Keratinocyte (primary cell): ENCODE data around the gene ASCC3. TPM values are rescaled to one million over a fixed set of nuclear protein-coding genes. Genes with fewer than 3 reads are reported as not detected.

Experiments used
- DNase-seq: peaks from one replicate; pipeline ENCODE4 v3.0.0-alpha.2; 2011; ENCODE audit warnings: low read depth, missing footprints, low spot score
- FAIRE-seq: peaks from 2 replicates; lab custom pipeline; 2011; peaks lifted over from hg19 to GRCh38; lab: Jason Lieb, UNC
- H2AFZ ChIP-seq: 2 replicates; pipeline ENCODE4 v1.6.0; 2012; ENCODE audit warnings: low read length, control low read depth, inconsistent platforms; ENCODE audit not compliant: control insufficient read depth
- H3K27ac ChIP-seq: 2 replicates; pipeline ENCODE4 v1.5.1; 2011; ENCODE audit warnings: low read length; ENCODE audit not compliant: control insufficient read depth, insufficient read depth
- H3K27me3 ChIP-seq: 3 replicates; pipeline ENCODE4 v1.6.0; 2011; ENCODE audit warnings: low read length; ENCODE audit not compliant: control insufficient read depth, insufficient read depth; ENCODE audit errors: extremely low read depth
- H3K36me3 ChIP-seq, 2 experiments: 2 replicates in 1 of 2; 3 replicates in 1 of 2; pipeline ENCODE4 v1.5.1; 2011; ENCODE audit warnings: low read length in 2 of 2, mild to moderate bottlenecking in 1 of 2; ENCODE audit not compliant: control insufficient read depth in 2 of 2, insufficient read depth in 2 of 2; ENCODE audit errors: extremely low read depth in 1 of 2
- H3K4me1 ChIP-seq: 3 replicates; pipeline ENCODE4 v1.5.1; 2011; ENCODE audit warnings: low read length; ENCODE audit not compliant: control insufficient read depth, insufficient read depth; ENCODE audit errors: extremely low read depth
- H3K4me2 ChIP-seq: 3 replicates; pipeline ENCODE4 v1.6.0; 2011; ENCODE audit warnings: low read depth, low read length; ENCODE audit not compliant: control insufficient read depth, insufficient read depth; ENCODE audit errors: extremely low read depth
- H3K4me3 ChIP-seq, 3 experiments: fragments of 200-600 bp in 1 of 3; sonication (generic) in 1 of 3; 2 replicates in 2 of 3; 3 replicates in 1 of 3; pipeline ENCODE4 v1.5.1; 2011 to 2016; ENCODE audit warnings: low read length in 3 of 3, mild to moderate bottlenecking in 3 of 3, control low read depth in 2 of 3, inconsistent platforms in 1 of 3, low read depth in 1 of 3, mixed read lengths in 1 of 3, mixed run types in 1 of 3, moderate library complexity in 1 of 3; ENCODE audit not compliant: control insufficient read depth in 2 of 3, insufficient read depth in 2 of 3; ENCODE audit errors: extremely low read depth in 1 of 3
- H3K79me2 ChIP-seq: 2 replicates; pipeline ENCODE4 v1.6.0; 2012; ENCODE audit warnings: low read length; ENCODE audit not compliant: control insufficient read depth, insufficient read depth
- H3K9ac ChIP-seq: 3 replicates; pipeline ENCODE4 v1.6.0; 2011; ENCODE audit warnings: low read length; ENCODE audit not compliant: control insufficient read depth, insufficient read depth; ENCODE audit errors: extremely low read depth
- H3K9me1 ChIP-seq: 3 replicates; pipeline ENCODE4 v1.6.0; 2011; ENCODE audit warnings: low read length; ENCODE audit not compliant: control insufficient read depth, insufficient read depth; ENCODE audit errors: extremely low read depth
- H3K9me3 ChIP-seq: 2 replicates; pipeline ENCODE4 v1.5.1; 2012; ENCODE audit warnings: low read depth, low read length; ENCODE audit not compliant: control insufficient read depth
- H4K20me1 ChIP-seq: 3 replicates; pipeline ENCODE4 v1.6.0; 2011; ENCODE audit warnings: low read length; ENCODE audit not compliant: control insufficient read depth, insufficient read depth; ENCODE audit errors: extremely low read depth
- CTCF ChIP-seq, 3 experiments: IDR thresholded peaks in 1 of 3; conservative IDR thresholded peaks in 1 of 3; optimal IDR thresholded peaks in 1 of 3; 2 replicates in 2 of 3; 3 replicates in 1 of 3; pipeline versions ENCODE3 to v1.5.1; 2011; ENCODE audit warnings: low read length in 3 of 3, mild to moderate bottlenecking in 3 of 3, moderate library complexity in 2 of 3, control low read depth in 1 of 3, inconsistent platforms in 1 of 3; ENCODE audit not compliant: insufficient read depth in 2 of 3; ENCODE audit errors: extremely low read depth in 1 of 3
- EZH2 ChIP-seq: IDR thresholded peaks from one replicate; pipeline ENCODE4 v1.6.1; 2012; ENCODE audit warnings: inconsistent platforms, mild to moderate bottlenecking, low read length, moderate library complexity
- dilution Hi-C: fragments of 300-500 bp; cut with MboI; formaldehyde crosslinking; loops from one replicate; pipeline ENCODE4 v1.7.0; 2020; ENCODE audit warnings: low sequenced_read_pairs; ENCODE audit not compliant: extremely low pct_ligation_motif_present
- polyA plus RNA-seq, 5 experiments: library from polyadenylated mRNA; depleted of rRNA in 3 of 5; stranded (reverse) in 3 of 5; stranded (forward) in 1 of 5; unstranded in 1 of 5; fragments of >200 nt; gene quantifications; 1 replicate in 1 of 5; 2 replicates in 3 of 5; 3 replicates in 1 of 5; pipeline versions ENCODE4 v1.2.1 to v1.2.3, GENCODE V29; 2011 to 2012; ENCODE audit warnings: missing spikeins in 2 of 5, low read depth in 1 of 5, low replicate concordance in 1 of 5

ASCC3 gene
- polyA plus RNA-seq, 1 donor (not counting 4 experiments of a cell fraction or from before 2014, with no cell fraction given): 58.6 TPM

GRCh38 chr6:100464162-100464851, 416.8 kb downstream of the ASCC3 start:
- Histone ChIP-seq H3K4me2 (no peak overlapping the region), H3K4me3 (no peak overlapping the region), H3K36me3 (no peaks in the 10 kb centered on the region), H3K9me3 (no peaks in the 10 kb centered on the region), H3K9me1 (no peaks in the 10 kb centered on the region), H3K79me2 (no peaks in the 10 kb centered on the region), H3K27ac (no peak overlapping the region), H4K20me1 (no peaks in the 10 kb centered on the region), H3K4me1 (no peaks in the 10 kb centered on the region), H3K9ac (no peak overlapping the region), H3K27me3 (peaks cover 99% of the 10 kb centered on the region), H2AFZ (no peak overlapping the region)
- FAIRE-seq (no peak), DNase-seq (no peak)
- dilution Hi-C loops: loop anchor here (25.0 kb wide), 1 partner anchor 352 kb away; no protein-coding TSS in a partner anchor
- no peak for TF ChIP-seq EZH2
- TF ChIP-seq CTCF (optimal IDR thresholded peaks at IDR 0.05 in 1 of 3, IDR thresholded peaks at IDR 0.05 in 1 of 3, conservative IDR thresholded peaks at IDR 0.05 in 1 of 3; ENCODE audit: extremely low read depth in 1 of 3, insufficient read depth in 2 of 3, low read length in 3 of 3): no peak

GRCh38 chr6:100463630-100464161, 417.4 kb downstream of the ASCC3 start:
- dilution Hi-C loops: loop anchor here (25.0 kb wide), 1 partner anchor 351 kb away; no protein-coding TSS in a partner anchor
- Histone ChIP-seq H3K9me3 (no peaks in the 10 kb centered on the region), H3K36me3 (no peaks in the 10 kb centered on the region), H4K20me1 (peaks cover 2% of the 10 kb centered on the region), H2AFZ (no peak overlapping the region), H3K27ac (no peak overlapping the region), H3K79me2 (no peaks in the 10 kb centered on the region), H3K9ac (no peak overlapping the region), H3K4me3 (no peak overlapping the region), H3K9me1 (no peaks in the 10 kb centered on the region), H3K4me2 (no peak overlapping the region), H3K4me1 (no peaks in the 10 kb centered on the region), H3K27me3 (peaks cover 99% of the 10 kb centered on the region)
- no peak for TF ChIP-seq CTCF (optimal IDR thresholded peaks at IDR 0.05 in 1 of 3, IDR thresholded peaks at IDR 0.05 in 1 of 3, conservative IDR thresholded peaks at IDR 0.05 in 1 of 3; ENCODE audit: extremely low read depth in 1 of 3, insufficient read depth in 2 of 3, low read length in 3 of 3)
- TF ChIP-seq EZH2: no peak
- DNase-seq: no peak
- FAIRE-seq: no peak
